Activated CD4-positive, alpha-beta T cell treated with anti-CD3 and anti-CD28 coated beads, Interleukin-2, amount 50 U/mL, for 4 hours (primary cell): Measurements from ENCODE around the gene KIF13A.
"Not testable (repeated sequence)": the region's sequence is repeated elsewhere in the genome, so short reads cannot be mapped to it uniquely, and the experiment has no call there.

Experiments
- DNase-seq, 2 experiments: peaks; one replicate each; pipeline ENCODE4 v3.0.0-alpha.2; 2020

KIF13A gene

DNA sequence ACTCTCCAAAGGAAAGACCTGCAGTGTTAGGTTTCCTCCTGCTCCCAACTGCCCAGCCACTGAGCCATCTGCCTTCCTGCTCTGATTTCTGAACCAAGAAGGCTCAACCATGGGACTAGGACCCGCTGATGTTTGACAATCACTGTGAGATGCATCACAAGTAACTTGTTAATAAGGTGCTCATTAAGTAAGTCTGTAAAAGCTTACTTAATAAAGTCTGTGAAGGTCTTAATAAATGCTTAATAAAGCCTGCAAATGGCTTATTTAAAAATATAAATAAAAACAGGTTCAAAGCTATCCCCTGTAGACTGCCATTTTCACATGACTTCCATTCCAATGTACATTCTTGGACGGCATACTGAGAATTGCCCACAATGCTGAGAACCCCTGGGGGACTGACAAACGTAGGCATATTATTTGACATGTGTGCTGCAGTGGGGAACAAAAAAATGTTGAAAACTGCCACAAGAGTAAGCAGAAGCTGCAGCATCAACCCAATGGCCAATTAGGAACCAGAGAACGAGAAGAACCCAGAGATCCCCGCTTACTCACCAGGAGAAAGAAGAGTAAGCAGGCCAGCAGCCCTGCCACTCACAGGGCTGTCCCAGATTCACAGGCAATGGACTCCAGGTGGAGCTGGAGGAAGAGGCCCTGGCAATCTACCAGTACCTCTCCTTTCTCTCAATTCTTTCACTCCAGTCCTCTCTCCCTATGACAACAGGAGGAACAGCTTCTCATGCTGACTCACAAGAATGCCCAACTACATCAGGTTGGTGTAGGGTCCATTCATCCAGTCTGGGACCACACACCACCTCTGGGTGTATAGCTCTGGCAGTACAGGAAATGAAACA lies 19.5 kb downstream of the KIF13A start:
- DNase-seq = no peak

- DNase-seq = no peak
Observed at GRCh38 chr6:17966451-17966850, 21.0 kb downstream of the KIF13A start.

DNA sequence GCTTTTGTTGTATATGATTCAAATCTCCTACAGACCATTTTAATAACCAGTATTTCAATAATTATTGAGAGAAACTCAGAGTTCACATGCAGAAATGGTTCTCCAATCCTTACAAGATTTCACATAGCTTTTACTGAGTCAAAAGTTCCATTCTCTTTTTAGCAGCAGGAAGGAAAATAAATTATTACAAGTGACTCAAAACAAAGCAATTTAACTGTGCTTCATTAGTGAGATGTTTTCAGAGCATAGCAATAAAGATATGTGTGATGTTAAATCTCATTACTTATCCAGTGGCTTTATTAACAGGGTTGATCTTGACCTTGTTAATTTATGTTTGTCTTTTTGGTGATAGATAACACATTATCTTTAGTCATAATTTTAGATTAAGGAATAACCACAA lies 22.0 kb downstream of the KIF13A start:
- no peak for DNase-seq

DNA sequence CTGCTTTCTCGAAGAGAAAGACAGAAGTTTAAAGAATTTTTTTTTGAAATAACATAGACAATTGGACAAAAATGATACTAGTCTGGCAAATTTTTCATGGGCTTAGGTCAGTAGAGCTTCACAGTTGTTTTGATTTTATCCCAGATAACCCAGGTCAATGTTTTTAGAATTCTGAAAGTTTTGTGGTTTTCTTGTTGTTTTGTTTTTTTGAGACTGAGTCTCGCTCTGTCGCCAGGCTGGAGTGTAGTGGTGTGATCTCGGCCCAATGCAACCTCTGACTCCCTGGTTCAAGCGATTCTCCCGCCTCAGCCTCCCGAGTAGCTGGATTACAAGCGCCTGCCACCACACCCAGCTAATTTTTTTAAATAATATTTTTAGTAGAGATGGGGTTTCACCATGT lies 22.8 kb downstream of the KIF13A start:
- DNase-seq = no peak

DNA sequence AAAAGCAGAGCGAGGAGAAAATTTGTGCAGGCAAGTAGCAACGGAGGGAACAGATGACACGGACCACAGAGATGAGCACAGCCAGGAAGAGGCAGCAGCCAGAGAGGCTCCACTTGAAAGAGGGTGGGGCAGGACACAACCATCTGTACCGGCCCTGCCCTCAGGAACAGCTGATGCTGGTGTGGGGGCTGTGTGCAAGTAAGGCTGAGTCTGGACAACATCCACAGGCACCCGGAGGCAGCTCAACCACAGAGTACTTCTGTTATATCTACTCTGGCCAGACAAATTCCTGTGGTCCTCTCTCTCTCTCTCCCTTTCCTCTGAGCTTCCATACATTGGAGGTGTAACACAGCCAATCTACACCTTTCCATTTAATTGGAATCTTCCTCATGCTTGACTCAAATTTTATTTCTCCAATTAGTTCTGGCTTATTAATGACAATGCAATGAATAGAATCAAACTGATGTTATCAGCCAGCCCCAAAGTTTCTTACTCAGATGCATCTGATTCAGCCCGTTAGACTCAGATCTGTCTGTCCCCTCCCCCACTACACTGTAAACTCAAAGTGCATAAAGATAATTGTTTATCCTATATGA lies 24.9 kb downstream of the KIF13A start:
- no peak for DNase-seq

DNA sequence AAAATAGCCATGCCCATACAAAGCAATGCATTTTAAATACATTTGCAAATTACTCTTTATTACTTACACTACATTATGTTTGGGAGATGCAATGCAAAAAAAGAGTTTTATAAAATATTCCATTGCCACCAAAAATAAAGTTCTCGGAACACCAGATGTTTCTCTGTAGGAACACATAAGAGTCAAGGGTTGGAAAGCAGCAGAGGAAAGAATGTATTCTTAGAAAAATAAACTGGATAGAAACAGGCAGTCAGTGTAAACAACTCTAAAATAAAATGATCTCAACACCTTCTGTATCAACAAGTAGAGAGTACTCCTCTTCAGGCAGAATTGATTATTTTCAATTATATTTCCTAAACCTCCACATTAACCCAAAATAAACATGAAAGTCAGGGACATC lies 28.1 kb downstream of the KIF13A start:
- DNase-seq = no peak

DNA sequence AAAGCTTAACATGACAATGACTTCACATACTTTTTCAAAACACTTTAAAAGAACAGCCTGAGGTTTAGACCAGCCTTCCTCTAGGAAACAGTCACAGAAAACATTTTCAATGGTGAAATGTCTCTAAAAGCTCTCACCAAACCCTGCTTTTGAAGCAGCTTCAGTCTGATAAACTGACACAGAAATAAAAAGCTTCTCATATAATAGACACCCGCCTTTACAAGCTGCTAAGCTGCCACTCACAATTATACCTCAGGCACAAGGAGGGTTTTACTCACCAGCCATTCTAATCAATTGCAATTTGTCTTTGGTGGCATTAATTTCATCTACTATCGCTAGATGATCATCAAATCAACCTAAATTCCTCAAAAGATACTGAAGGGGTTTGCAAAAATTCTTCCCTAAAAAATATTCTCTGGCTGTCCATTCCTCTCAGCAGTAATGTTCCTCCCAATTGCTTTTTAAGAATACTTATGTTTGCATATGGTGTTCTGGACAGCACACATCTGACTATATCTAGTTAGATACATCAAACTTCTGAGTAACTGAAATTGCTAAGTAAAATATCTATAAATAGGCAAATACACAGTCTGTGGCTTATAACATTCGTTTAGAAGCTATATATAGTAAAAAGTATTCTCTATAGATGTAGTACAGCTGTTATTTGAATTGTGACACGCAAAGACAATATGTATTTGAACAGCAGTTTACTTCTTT lies 29.4 kb downstream of the KIF13A start:
- DNase-seq = no peak

DNA sequence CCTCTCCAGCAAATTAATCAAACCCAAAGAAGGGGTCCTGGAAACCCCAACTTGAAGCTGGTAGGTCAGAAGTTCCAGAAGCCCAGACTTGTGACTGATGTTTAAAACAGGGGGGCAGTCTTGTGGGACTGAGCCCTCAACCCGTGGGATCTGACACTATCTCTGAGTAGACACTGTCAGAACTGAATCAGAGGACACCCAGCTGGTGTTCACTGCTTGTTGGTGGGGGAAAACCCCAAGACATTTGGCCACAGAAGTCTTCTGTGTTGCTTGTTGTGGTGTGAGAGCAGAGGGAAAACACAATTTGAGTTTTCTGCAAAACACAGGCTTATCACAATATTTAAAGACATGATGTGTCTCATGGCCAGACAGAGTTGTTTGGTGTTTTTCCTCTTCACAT lies 29.9 kb downstream of the KIF13A start:
- DNase-seq = no peak

- DNase-seq = no peak
Observed at GRCh38 chr6:17957086-17957485, 30.3 kb downstream of the KIF13A start.

DNA sequence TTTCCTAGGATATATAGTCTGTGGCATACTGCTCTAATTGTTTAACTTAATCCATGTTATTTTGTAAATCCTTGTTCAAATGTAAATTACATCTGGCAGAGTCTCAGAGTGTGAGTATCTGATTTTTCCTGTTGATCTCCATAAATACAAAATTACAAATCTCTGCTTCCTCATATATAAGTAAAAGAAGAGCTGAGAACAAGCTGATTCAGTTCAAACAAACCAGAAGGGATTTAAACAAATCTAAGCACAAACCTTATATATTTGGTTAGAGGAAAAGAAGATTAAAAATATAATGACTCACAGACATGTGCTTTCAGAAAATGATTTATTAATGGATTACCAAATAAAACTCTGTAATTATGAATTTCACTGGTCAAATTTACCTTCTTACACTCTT lies 37.3 kb downstream of the KIF13A start:
- DNase-seq = no peak

DNA sequence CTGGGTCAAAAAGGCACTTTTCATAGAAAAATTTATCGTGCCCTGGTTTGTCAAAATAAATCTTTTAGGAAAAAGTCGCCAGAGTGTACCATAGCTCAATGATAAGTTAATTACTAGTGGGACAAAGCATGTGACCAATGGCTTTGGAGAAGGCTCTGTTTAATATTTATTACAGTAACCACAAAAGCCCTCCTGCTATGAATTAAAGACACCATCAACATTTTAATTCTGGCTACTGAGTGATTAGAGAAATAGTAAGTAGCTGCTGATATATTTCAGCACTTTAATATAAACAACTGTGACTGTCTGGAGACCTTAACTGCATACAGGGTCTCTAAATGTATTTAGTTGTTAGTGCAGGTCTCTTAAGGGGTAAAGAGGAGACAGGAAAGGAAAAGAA lies 38.3 kb downstream of the KIF13A start:
- DNase-seq = no peak

DNA sequence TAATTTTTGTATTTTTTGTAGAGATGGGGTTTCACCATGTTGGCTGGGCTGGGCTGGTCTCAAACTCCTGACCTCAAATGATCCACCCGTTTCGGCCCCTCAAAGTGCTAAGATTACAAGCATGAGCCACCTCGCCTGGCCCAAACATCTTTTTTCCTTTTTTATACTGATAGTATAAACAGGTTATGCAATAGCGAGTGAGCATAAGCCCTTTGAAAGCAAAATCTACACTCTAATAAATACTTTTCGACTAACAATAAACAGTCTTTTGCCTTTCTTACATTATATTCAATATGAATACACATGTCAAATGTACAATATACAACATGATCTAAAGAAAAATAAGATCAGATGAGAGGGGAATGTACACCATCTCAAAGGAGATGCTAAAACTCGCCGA lies 38.7 kb downstream of the KIF13A start:
- no peak for DNase-seq

DNA sequence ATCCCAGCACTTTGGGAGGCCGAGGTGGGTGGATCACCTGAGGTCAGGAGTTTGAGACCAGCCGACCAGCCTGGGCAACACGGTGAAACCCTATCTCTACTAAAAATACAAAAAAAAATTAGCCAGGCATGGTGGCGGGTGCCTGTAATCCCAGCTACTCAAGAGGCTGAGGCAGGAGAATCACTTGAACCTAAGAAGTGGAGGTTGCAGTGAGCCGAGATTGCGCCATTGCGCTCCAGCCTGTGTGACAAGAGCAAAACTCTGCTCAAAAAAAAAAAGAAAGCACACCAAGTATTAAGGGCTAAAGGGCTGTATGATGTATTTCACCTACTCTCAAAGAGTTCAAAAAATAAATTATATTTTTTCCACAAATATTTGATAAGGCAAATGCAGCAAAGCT lies 39.9 kb downstream of the KIF13A start:
- not testable (repeated sequence) for DNase-seq

DNA sequence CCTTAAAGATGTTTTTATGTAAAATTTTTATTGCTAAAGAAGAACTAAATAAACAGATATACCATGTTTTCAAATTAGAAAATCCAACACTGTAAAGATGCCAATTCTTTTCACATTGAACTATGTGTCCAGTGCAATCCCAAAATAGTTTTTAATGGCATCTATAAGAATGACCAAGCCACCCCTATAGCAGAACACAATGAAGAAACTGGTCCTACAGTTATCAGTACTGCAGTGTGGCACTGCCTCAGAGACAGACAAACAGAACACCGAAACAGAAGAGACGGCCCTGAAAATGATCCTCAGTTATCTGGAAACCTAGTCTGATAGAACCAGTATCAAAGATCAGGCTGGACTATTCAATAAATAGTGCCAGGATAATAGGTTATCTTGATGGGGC lies 41.9 kb downstream of the KIF13A start:
- no peak for DNase-seq

GRCh38 chr6:17945111-17945510 lies 42.3 kb downstream of the KIF13A start:
- no peak for DNase-seq

- DNase-seq = no peak
Observed at GRCh38 chr6:17941318-17941717, 46.1 kb downstream of the KIF13A start.

DNA sequence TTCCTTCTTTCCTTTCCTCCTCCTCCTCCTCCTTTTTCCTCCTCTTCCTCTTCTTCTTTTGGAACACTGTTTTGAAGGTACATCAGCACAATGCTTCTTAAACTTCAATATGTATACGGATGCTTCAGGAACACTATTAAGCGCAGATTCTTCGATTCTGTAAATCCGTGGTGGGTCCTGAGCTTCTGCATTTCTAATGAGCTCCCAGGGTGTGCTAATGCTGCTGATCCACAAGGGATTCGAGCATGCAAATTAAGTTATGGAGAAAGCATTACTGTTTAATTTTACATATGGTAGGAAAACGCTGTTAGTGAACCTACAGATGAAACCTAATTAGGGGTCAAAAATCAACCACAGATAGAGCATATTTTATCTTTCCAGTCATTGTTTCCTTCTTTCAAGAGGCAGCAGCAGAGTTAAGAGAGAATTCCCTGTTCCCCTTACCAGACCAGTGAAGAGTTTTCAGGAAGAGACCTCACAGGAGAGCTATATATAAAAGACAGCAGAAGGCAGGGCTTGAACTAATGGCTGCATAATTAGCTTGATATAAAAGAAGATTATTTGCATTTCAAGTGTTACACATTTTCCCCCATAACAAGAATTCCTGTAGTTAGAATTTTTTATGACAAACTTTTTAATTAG lies 47.2 kb downstream of the KIF13A start:
- no peak for DNase-seq

DNA sequence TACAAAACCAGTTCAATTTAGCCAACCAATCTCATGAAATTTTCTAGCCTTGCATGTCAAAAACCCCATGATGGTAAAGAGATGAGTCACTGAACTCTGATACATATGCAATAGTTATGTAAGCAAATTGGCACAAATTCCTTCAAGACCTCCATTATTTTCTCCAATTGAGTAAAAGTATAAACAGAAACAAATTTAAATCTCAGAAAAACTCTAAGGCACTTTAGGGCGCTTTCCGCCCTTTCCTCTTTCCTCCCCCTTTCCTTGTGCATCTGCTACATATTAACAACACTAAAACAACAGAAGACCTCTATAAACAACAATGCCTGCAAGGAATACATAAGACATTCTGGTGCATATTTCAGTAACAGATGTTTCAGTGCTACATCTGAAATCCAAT lies 48.5 kb downstream of the KIF13A start:
- no peak for DNase-seq

DNA sequence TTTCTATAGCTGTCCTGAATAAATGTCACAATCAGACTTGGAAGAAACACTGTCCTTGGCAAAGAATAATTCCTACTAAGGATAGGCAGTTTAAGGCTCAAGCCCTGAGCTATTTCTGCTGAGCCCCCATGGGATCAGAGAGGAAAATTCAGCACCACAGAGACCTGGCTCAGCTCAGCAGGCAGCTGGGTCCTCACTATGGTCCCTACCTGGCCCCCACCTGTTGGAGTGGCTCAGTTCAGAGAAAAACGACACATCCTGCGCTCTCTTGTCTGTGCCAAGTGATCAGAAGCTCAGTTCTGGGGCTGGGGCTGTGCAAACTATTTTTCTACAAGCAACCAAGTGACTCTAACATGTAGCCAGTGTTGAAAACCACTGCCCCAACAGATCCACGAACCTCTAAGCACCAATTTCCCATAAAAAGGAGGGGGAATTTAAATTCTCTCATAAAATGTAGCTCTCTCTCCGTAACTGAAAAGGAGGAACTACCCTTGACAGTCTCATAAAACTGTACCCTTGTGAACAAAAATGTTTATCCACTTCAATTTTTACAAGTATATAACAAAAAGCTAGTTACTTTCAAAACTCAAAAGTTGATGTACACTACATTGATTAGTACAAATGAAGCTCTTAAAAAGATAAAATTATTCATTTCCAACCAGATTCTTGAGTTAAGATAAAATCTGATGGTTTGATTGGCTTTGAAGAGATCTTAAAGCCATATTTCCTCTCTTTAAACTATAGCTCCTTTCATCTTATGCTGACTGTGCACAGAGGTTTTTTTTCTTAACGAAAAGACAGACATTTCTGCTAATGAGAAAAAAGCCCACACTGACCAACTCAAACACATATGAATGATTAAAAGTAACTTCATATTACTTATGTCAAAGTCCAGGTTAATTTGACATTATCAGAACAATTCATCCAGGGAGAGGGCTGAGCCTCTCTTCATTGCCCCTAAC lies 52.0 kb downstream of the KIF13A start:
- no peak for DNase-seq

DNA sequence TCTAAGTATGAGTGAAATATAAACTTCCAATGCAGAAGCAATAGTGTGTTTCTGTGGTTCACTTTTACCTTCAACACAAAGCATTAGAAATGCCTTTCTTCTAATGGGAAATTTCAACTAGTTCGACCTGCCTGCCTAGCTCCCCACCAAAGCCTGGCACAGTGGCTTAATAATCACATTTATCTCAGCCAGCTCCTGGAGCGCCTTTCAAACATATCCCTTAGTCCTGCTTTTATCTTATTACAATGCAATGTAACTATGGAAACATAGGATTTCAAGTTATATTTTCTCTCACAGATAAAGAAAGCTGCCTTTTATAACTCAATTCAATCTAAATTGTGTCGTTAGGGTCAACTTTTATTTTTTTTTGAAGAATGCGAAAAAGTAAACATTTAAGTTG lies 53.7 kb downstream of the KIF13A start:
- no peak for DNase-seq

- no peak for DNase-seq
Observed at GRCh38 chr6:17932330-17932852, 55.0 kb downstream of the KIF13A start.

- DNase-seq = no peak
Observed at GRCh38 chr6:17931227-17931626, 56.2 kb downstream of the KIF13A start.
